HG03342 (cell line): Measurements from ENCODE around the gene DIAPH2.

Source experiments
- ATAC-seq: cut with Tn5 transposase; IDR thresholded peaks from one replicate; pipeline ENCODE4 v1.9.1; 2021; ENCODE audit warnings: mild to moderate bottlenecking, moderate library complexity; ENCODE audit not compliant: unreplicated experiment

The DIAPH2 gene

GRCh38 chrX:97628807-97629596 is 944.4 kb downstream of the DIAPH2 start:
- no peak for ATAC-seq

GRCh38 chrX:97629597-97629985 is 944.9 kb downstream of the DIAPH2 start:
- no peak for ATAC-seq

- ATAC-seq: no peak
Measured at GRCh38 chrX:97633798-97634197, 949.2 kb downstream of the DIAPH2 start.

GRCh38 chrX:97636473-97637140 is 952.0 kb downstream of the DIAPH2 start:
- ATAC-seq: no peak

- no peak for ATAC-seq
Measured at GRCh38 chrX:97637289-97637688, 952.6 kb downstream of the DIAPH2 start.

GRCh38 chrX:97638621-97639020 is 954.0 kb downstream of the DIAPH2 start:
- ATAC-seq: no peak

GRCh38 chrX:97639526-97639925 is 954.9 kb downstream of the DIAPH2 start:
- peak; percentile 53 for ATAC-seq
